Fibroblast of skin of right quadriceps (primary cell): ENCODE measurements around the gene IFI27.
"Not testable (repeated sequence)": the region's sequence is repeated elsewhere in the genome, so short reads cannot be mapped to it uniquely, and the experiment has no call there.

Source experiments
- DNase-seq: peaks from one replicate; pipeline ENCODE4 v3.0.0-alpha.2; 2013

IFI27 gene

DNA sequence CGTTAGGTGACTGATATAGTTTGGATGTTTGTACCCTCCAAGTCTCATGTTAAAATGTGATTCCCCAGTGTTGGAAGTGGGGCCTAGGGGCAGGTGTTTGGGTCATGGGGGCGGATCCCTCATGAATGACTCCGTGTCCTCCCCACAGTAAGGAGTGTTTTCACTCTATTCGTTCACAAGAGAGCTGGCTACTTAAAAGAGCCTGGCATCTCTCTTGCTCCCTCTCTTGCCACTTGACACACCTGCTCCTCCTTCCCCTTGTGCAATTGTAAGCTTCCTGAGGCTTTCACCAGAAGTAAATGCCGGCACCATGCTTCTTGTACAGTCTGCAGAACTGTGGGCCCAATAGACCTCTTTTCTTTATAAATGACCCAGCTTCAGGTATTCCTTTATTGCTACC lies 16.3 kb downstream of the IFI27 start:
- no peak for DNase-seq

DNA sequence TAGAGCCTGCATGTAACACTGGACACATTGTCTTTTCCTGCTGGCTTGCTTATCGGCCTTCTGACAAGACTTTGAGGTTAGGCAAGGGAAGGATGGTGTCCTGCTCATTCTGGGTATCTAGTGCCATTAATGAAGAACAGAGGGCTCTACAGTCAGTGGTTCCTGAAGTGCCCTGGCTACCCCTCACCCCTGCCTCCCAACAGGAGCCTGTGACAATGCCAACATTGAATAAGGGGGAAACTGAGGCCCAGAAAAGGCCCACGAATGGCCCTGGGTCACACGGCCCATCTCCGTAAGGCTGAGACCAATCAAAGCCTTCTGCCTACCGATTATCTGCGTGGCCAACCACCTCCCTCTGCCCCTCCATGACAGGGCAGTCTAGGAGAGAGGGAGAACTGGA lies 16.8 kb downstream of the IFI27 start:
- no peak for DNase-seq

DNA sequence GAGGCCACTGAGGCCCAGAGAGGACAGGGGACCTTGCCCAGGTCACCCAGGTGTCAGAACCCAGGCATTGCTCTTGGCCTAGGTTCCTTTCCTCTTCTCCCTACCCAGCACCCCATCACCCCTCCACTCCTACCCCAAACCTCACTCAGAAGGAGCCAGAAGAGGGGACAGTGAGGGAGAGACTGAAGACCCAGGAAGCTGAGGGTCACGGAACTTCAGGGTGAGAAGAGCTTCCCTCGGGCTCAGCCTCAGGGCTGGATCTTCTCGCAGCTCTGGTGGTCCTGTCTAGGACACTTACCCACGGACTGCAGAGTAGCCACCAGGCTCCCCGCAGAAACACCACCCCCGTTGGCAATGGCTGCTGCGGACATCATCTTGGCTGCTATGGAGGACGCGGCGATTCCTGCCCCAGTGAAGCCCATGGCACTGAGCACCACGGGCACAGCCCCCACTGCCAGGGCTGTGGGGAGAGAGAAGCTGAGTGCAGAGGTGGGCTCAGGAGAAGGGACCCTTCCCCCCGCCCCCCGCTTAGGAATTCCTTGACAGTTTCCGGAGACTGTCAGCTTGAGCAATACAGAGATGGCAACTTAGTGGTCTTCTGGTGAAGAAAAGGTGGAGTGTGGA lies 17.8 kb downstream of the IFI27 start:
- DNase-seq, result no peak

DNA sequence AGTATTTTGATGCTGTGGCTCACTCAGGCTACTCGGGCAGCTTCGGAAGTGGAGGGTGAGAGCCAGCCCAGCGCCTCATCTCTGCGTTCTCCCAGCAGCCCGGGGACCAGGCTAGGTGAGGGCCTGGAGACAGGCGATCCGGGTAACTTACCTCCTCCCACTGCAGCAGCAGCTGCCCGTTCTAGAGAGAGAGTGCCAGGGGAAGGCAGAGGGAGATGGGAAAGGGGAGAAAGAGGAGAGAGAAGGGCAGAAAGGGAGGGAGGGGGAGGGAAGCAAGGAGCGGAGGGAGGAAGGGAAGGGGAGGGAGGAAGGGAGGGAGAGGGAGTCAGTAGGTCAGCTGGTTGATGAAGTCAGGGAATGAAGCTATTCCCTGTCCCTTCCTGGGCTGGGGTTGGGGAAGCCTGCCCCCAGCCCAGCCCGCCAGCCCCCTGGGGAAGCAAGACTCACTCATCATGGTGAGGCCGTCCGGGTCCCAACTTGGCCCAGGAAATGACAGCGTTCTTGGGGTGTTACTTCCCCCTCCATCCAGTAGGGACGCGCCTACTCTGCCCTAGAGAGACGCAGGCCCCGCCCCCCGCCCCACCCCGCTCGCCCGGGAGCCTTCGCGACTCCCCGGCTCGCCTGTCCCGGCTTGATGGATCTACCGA lies 18.7 kb downstream of the IFI27 start, which contains the start of gene IFI27L2:
TSS of gene IFI27L2 (minus strand) at position 494 of the 647 bp plus-strand sequence. CDS start at position 454, 40 bp downstream.
- peak; percentile 84 for DNase-seq

DNA sequence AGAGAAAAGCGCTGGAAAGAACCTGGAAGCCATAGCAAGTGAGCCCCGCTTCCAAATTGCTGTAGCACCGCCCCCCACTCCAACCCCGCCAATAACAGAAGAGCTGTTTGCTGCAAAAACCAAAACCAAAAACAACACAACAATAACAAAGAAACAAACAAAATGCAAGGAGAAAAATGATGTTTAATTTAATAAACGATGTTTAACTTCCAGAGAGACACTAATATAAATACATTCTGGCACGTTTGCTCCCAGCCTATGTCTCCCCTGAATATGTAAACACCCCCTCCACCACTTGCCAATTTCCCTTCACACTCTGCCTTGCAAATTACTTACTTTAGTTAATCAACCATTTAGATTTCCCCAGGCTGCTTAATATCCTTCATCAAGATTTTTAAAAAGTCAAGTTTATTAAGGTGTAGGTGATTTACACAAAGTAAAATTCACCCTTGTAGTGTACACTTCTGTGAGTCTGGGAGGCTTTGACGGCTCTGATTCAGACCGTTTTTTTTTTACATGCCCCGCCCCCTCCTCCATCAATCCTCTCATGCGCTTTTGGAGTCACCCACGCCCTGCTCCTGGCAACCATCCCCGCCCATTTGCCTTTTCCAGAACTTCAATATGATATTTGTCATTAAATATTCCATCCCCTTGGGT lies 19.4 kb downstream of the IFI27 start:
- peak; percentile 39 for DNase-seq

DNA sequence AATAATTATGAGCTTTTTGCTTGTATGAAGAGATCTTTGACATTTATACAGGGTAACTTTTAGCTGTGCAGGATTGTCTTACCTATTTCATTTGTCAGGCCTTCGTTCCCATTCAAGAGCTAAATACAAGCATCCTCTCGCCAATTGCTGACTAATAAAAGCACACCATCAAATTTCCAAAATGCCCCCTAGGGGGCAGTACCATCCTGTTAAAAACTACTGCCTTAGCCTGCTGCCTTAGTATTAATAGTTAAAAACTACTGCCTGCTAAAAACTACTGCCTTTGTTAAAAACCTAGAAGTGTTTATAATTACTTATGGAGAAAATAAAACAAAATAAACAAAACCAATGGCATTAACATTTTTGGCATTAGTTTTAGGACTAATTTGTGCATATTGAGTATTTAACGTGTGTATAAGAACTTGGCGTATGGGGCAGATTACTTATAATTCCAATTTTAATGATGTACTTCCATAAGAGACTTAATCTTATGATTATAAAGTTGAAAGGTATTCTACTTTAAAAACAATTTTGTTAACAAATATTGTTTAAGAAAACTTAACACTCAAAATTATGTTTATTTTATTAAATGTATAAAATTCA lies 21.9 kb downstream of the IFI27 start:
- DNase-seq, result peak; percentile 66

DNA sequence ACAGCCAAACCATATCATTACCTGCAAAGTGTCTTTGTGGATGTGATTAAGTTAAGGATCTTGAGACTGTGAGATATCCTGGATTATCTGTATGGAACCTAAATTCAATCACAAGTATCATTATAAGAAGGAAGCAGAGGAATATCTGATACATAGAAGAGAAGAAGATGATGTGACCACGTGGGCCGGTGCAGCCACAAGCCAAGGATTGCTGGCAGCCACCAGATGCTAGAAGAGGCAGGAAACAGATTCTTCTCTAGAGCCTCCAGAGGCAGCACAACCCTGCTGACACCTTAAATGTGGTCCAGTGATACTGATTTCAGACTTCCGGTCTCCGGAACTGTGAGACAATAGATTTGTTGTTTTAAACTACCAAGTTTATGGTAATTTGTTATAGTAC lies 24.9 kb downstream of the IFI27 start:
- DNase-seq, result no peak

DNA sequence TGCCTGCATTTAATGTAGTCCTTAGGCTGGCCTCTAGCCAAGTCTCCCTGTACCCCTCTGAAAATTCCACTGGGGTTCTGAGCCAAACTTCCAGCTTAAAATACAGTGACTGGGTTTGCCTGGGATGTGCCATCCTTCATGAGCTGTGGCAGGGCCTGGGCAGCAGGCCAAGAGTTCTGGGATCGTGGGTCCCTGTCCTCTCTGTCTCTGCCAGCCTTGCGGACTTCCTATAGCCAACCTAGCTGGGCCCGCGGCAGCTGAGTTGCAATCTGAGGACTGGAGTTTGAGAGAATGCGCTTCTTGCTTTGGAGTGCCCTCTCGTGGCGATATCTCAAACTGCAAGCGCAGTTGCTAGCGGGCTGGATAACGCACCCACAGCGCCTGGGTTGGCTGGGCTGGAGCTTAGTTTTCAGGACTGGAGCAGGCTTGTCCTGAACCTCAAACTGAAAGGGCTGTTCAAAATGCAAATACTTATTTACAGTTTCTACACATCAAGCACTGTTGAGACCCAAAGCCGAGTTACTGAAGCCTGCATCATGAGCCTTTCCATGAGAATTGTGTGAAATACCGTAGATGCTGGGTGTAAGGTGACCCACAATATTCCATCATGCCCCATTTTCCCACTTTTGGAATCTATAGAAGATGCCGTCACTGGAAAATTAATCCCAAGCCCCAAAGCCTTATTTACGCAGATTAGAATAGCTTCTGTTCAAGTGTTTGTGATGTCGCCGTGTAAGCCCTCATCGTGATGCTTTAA lies 26.2 kb downstream of the IFI27 start:
- DNase-seq, result peak; percentile 76

DNA sequence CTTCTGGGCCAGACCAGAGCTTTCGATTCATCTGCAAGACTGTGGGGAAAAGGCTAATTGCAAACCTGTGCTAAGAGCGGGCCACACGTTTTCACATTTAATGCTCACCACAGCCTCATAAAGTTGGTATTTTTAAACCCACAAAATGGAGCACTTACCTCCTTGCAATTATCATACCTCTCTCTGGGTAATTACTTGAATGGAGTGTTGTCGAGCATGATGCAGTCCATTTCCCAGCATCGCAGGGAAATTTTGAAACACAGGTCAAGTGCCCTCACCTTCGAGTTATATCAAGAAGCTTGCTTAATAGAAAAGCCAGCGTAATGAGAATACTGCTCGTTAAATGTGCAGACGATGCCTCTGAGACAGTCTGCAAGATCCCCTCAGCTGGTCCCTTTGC lies 27.7 kb downstream of the IFI27 start:
- DNase-seq, result no peak

DNA sequence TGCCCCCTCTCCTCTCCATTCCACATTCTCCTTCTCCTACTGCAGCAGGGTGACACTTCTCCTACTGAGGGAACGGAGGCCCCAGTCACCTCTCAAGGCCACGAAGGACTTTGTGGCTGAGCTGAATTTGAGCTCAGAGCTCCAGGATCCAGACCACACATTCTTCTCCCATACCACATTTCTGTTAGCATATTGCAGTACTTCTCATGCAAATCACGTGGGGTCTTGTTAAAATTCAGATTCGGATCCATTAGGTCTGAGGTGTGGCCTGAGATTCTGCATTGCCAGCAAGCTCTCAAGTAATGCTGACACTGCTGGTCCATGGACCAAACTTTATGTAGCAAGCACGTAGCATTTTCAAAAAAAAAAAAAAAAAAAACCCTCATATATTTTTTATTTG lies 28.5 kb downstream of the IFI27 start:
- DNase-seq, result no peak

DNA sequence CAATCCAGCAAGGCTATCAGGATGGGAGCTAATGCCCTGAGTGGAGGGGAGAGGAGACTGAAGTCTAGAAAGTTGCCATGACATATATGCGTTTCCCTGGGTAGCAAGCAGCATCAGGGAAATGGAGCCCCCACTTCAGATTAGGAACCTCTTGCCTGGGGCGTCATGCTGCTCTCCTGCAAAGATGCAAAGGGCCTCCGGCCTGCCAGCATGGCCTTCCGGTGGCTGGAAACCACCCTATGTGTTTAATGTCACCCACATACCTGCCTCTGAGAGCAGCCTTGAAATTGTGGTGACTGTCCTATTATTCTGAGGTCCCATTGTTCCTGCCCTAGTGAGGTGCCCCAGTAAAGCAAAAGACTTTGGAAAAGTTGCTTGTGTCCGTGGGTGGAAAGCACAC lies 28.9 kb downstream of the IFI27 start:
- no peak for DNase-seq

DNA sequence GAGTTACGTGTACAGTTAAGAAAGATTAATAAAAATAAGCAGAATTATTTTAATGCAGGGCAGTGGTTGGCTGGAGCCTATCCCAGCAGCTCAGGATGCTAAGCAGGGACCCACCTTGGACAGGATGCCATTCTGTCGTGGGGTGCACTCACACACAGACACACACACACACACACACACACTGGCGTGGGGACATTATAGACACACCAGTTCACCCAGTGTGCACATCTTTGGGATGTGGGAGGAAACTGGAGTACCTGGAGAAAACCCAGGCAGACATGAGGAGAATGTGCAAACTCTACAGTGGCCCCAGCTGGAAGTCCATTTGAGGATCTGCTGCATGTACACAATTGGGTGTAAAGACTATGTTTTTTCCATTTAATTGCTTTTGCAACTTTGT lies 31.7 kb downstream of the IFI27 start:
- no peak for DNase-seq

DNA sequence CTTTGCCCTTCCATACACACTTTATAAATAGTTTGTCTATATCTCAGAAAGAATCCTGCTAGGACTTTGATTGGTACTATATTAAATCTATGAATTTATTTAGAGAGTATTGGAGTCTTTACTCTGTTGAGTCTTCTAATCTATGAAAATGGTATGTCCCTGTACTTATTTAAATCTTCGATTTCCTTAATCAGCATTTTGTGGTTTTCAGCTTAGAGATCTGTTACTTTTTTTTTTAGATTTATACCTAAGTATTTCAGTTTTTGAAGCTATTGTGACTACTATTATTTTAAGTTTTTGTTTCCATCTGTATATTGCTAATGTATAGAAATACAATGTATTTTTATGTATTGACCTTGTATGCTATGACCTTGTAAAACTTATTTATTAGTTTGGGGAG lies 32.3 kb downstream of the IFI27 start:
- no peak for DNase-seq

DNA sequence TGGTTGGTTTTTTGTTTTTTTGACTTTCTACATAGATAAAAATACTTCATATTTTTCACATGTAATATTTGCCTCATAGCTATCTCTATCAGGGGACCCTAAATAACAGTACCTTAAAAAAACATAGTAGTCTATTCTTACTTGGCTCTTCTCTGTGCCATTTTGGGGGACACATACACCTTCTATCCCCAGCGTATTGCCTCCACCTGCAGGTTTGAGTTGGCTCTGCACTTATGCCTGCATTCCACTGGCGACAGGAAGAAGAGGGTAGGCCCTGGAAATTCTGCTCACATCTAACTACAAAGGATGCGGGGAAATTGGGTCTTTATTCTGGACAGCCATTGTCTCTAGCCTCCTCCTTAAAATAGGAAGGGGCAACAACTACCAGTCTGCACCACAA lies 32.7 kb downstream of the IFI27 start:
- DNase-seq, result no peak

DNA sequence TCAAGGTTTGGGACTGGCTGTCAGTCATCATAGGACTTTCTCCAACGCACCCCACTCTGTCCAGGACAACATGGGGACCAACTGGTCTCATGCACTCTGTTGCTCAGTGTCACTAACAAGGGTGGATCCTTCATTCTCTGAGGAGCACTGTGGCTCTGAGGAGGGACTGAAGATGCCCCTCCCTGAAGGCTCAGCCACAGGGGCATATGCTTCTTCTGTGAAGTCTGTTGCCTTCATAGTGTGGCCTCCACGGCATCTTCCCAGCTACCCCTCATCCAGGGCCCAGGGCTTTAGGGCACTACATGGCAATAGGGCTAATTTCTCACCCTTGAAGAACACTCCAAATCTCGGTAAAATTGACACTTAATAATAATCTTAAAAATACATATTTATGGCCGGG lies 33.2 kb downstream of the IFI27 start:
- no peak for DNase-seq

DNA sequence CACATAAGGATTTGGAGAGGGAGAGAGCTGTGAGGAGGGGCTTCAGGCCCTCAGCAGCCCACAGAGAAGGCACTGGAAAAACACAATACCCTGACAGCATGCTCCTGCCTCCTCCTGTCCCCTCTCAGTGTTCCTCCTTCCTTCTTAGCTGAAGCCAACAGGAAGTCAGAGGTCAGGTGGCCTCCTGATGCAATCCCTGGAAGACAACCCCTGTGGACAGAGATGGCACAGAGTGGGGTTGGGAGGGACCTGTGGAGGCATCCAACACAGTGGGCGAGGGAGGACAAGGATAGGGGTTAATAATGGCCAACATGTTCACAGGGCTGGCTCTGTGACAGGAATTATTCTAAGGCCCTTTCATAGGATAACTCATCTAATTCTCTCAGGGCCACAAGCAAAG lies 34.2 kb downstream of the IFI27 start:
- no peak for DNase-seq

DNA sequence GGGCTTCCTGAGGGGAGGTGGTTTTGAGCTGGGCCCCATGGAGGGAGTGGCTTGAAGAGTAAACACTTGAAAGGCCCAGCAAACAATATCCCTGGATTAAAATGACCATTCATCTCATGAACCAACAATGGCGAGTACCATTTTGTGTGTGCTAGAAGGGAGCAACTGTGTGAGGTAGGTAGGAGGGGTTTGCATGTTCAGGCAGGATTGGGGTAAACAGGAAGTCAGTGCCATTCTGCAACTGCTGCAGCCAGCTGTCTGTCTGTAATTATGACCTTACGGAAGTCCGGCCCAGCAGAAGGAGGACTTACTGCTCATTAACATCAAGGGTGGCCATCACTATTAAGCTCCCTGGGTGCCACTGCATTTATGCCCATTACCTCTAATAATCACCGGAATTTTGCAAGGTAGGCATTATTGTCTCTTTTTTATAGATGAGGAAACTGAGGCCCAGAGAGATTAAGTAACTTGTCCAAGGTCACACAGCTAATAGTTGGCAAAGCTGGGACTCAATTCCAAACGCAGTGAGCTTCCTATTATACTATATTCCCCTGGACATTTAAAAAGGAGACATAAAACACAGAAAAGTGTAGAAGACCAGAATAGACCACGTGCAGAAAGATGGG lies 35.5 kb downstream of the IFI27 start:
- DNase-seq, result no peak

DNA sequence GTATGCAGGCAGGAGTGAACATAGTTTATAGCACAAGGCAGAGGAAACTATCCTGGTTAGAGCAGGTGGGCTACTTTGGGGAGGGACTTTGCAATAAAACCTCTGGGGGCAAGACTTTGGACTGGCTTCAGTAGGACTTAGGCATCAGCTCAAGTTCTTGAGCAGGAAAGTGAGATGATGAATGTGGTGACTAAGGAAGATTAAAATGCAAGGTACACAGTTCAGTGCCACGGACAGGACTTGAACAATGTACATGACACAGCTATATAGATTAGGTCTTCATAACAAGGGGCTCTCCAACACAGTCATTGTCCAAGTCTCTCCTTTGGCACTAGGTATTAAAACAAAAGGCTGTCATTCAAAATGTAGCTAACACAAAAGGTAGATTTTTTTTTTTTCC lies 42.1 kb downstream of the IFI27 start:
- no peak for DNase-seq

DNA sequence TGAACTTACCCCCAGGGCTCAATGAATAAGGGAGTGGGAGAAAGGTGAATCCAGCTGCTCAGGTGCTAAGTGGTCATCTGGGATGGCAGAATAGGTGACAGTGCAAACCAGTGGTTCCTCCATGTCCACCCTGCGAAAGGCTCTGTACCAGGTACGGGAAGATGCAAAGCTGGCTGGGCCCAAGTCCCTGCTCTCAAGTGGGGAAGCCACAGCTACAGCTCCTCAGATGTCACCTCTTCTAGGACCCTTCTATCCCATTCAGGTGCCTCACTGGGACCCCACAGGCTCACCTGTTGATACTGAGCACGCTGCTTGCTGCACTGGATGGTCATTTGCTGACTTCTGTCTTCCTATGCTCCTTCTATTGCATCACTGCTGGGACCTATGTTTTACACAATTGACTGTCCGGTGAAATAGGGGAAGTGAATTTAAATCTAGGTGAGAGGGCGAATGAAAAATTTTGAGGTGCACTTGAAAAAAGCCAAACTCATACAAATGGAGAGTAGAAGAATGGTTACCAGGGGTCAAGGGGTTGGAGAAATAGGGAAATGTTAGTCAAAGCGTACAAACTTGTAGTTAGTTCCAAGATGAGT lies 43.3 kb downstream of the IFI27 start:
- no peak for DNase-seq

DNA sequence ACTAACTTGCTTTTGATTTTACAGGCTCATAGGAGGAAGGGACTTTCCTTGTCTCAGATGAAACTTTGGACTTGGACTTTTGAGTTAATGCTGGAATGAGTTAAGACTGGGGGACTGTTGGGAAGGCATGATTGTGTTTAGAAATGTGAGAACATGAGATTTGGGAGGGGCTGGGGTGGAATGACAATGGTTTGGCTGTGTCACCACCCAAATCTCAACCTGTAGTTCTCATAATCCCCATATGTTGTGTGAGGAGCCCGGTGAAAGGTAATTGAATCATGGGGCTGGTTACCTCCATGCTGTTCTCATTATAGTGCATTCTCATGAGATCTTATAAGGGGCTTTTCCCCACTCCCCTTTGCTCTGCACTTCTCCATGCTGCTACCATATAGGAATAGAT lies 45.6 kb downstream of the IFI27 start:
- DNase-seq, result not testable (repeated sequence)

DNA sequence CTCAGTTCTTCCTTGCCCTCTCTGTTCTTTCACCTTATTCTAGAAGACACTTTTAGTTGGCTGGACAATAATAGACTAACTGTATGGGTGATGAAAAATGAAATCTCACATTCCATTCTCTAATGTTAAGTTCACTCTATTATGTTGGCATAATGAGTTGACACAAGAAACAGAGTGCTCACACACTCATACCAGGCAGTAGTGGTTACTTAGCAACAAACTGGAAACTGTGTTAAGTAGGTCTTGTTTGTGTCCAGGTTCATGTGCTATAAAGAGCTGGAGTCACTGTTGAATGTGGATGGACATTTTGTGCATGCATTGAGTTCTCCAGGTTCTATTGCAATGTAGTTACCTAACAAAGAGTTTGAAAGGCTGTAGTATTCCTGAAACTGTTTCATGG lies 46.7 kb downstream of the IFI27 start:
- no peak for DNase-seq

DNA sequence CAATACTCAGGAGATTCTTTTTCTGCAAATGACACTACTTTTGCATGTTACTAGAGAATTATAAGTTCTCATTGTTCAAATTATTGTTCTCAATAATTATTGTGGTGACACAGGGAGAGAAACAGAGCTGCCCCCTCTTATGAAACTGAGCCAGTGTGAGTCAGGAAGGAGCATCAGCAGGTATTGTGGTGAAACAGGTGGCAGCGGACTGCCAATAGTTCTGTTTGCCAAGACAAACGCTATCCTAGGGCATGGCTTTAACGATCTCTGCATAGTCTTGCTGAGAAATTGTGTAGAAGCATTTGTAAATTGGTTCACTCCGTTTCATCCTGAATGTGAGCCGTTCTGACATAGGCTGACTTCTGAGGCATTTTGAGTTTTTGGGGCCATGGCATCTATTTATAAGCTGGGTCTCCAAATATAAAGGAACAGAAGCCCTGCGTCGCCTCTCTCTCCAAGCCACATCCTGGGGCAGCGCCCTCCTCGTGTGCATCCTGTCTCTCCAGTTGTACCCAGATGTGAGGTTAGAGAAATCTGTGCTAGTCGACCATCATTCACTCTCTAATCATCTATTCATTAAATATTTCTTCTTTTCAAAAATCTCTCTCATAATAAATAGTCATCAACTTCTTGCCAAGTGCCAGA lies 47.8 kb downstream of the IFI27 start:
- no peak for DNase-seq
